M059J (cell line): ENCODE data around the gene PLA2G4E. TPM values are rescaled to one million over a fixed set of nuclear protein-coding genes. Genes with fewer than 3 reads are reported as not detected.

Source experiments
- DNase-seq: peaks from one replicate; pipeline ENCODE4 v3.0.0-alpha.2; 2012; ENCODE audit warnings: low read depth
- total RNA-seq: library from RNA; depleted of rRNA; stranded (reverse); fragments of >200 nt; shearing (Covaris generic); gene quantifications from 2 replicates; pipeline ENCODE4 v1.2.3, GENCODE V29; 2014

The PLA2G4E gene
- total RNA-seq, 1 experiment from 2014 or later = not detected

DNA sequence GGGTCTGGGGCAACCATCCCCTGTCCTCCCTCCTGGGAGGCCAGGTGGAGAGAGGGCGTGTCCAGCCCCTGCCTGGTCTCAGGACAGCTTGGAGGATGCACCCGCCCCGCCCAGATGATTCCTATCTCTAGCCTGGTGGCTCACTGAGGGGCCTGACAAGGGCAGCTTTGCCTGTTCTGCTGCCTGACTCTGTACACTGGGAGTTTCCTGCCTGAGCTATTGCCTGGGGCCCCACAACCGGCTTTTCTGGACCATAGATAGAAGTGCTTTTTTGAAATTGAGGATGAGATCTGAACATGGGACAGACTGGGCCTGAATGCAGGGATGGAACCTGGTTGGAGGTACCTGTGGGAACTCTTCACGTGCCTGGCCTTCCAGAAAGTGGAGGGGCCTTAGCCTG is 751 bp upstream of the PLA2G4E start:
- DNase-seq = no peak

- no peak for DNase-seq
Measured at GRCh38 chr15:42018306-42019224, 2.3 kb downstream of the PLA2G4E start.

DNA sequence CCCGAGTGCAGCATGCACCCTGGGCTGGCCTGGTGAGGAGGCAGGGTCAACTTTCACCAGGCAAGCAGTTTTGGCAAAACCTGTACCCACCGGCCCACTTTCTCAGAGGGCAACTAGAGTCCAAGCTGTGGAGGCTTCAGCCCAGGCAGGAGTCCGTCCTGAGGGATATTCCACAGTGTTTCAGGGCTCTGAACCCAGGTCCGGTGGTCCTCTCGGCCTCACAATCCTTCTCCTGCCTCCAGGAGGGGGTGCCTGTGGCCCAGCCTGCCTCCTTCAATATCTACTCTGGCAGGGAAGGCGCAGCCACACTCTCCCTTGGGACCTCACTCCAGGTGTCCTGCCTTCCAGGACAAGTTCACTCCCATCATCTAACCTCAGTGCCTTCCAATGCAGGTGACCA is 3.9 kb downstream of the PLA2G4E start:
- no peak for DNase-seq

GRCh38 chr15:42014406-42014805 is 6.4 kb downstream of the PLA2G4E start:
- no peak for DNase-seq

DNA sequence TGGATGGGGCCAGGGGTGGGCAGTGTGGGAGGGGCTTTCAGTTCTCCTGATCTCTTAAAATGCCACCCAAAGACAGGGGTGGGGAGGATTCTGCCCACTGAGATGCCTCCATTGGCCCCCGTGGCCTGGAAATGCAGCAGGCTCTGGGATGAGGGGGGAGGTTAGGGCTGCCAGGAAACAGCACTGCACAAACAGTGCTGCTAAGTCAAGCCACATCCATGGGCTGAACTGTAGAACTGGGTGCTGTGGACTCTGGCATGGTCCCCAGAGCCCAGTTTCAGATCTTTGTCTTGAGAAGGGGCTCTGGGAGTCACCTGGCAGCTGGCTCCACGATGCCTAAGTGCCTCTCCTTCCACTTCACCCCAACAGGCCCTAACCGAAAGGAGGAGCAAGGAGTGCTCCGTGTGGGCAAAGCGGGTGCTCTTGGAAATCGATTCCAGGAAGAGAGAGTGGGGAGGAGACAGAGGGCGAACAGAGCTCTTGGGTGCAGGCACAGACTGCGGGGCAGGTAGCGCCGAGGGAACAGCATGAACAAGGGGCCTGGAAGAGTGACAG is 7.8 kb downstream of the PLA2G4E start:
- no peak for DNase-seq

- no peak for DNase-seq
Measured at GRCh38 chr15:42012241-42012640, 8.6 kb downstream of the PLA2G4E start.

GRCh38 chr15:42011074-42011473 is 9.8 kb downstream of the PLA2G4E start:
- DNase-seq = no peak

GRCh38 chr15:42010434-42010833 is 10.4 kb downstream of the PLA2G4E start:
- DNase-seq = peak; percentile 39

DNA sequence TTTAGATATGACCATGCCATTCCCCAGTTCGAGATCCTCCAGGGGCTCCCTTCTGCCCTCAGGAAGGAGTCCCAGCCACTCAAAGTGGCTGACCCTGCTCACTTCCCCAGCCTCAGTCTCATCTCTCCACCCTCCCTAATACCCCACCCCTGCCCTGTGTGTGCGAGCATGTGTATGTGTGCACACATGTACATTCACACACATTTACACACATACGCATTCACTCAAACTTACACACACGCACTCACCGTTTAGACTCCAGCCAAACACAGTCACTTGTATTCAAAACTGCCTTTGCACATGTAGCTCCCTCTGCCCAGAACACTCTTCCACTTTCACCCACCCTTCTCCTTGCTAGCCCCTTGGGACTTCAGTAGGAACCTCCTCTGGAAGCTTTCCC is 11.4 kb downstream of the PLA2G4E start:
- DNase-seq = no peak

- no peak for DNase-seq
Measured at GRCh38 chr15:42009022-42009421, 11.8 kb downstream of the PLA2G4E start.

- no peak for DNase-seq
Measured at GRCh38 chr15:42007386-42007785, 13.5 kb downstream of the PLA2G4E start.

DNA sequence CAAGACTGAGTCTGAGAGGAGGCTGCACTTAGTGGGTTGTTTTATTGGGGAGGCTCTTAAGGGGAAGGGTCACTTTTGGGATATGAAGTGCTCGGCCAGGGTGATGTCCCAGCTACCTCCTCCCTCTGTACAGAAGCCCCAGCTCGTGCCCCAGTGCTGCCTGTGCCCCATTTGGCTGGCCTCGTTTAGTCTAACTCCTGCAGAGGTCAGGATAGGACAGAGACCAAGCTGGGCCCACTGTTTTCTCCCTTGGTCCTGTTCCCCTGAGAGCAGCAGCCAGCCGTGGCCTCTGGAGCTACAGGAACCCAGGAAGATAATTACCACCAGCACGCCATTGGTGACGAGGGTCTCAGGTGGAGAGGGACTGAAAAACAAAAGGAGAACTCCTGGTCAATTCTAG is 18.5 kb downstream of the PLA2G4E start:
- DNase-seq = no peak

GRCh38 chr15:42001236-42001635 is 19.6 kb downstream of the PLA2G4E start:
- no peak for DNase-seq

DNA sequence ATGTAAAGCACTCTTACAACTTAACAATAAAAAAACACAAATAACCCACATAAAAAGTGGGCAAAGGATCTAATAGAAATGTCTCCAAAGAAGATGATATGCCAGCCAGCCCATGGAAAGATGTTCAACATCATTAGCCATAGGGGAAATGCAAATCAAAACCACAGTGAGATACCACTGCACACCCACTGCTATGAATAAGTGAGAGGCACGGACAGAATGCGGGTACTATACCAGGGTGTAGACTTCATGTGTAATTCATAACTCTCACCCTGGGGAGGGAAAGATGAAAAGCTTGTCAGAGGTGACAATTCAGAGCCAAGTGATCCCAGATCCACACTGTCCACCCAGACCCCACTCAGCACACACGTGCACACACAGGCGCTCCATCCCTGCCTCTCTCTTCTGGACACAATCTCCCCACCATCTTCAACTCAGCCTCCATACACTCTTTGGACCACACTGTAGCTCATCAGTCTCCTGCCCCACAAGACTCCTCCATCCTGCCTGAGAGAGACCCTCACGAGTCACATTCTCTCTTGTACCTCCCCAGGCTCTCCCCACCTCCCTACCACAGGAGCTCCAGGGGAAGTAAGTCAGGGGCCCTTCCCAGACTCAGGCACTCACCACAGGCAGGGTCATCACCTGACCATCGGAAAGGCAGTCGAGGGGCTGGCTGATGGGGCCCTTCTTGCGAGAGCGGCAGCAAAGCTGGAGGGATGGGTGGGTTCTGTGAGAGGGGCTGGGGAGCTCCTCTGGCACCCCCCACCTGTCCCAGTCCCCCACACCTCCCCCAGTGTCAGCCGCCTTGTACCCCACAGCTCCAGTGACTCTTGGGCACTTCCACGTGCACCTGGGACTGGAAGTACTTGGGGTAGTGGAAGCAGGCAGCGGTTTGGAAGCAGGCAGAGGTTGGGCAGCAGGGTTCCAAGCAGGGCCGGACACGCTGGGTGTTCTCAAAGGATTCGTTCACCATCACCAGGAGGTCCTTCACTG is 21.3 kb downstream of the PLA2G4E start:
- DNase-seq = no peak

GRCh38 chr15:41997845-41998244 is 23.0 kb downstream of the PLA2G4E start:
- no peak for DNase-seq

GRCh38 chr15:41996921-41997592 is 23.8 kb downstream of the PLA2G4E start:
- DNase-seq = no peak

DNA sequence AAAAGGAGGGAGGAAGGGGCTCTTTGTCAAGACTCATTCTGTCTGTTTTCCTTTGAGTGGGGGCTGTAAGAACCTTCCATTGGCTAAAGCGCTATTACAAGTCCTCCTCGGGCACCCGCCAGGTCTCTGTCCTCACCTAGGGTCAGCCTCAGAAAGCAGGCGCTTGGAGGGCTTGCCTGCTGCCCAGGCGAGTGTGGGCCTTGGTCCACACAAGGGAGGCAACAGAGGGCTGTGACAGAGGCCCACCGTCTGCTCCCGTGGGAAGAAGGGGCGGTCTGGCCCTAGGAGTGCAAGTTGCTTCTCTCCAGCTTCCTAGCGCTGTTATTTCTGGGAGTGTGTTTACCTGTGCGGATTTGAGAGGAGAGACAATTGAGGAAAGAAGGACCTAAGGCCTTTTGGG is 24.5 kb downstream of the PLA2G4E start:
- DNase-seq = no peak

DNA sequence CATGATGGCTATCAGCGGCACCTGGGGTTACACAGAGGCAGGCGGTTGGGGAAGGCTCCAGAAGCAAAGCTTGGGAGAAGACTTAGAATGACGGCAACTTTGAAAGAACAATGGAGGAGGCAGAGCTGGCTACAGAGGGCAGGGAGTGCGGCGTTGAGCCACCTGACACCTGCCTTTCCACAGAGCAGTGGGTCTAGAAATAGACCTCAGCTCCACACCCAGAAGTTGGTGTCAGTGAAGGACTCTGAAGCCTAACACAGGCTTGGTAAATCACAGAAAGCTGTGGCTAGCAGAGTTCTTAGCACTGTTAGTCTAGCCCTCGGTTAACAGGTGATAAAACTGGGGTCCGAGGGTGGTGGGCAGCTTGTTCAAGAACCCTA is 25.4 kb downstream of the PLA2G4E start:
- no peak for DNase-seq

GRCh38 chr15:41994772-41995475 is 25.9 kb downstream of the PLA2G4E start:
- DNase-seq = no peak

- no peak for DNase-seq
Measured at GRCh38 chr15:41994171-41994650, 26.6 kb downstream of the PLA2G4E start.
